Endothelial cell of umbilical vein (primary cell): ENCODE data around the gene NFU1. TPM values are rescaled to one million over a fixed set of nuclear protein-coding genes. Genes with fewer than 3 reads are reported as not detected.

Experiments used
- BruUV-seq: library from RNA; stranded (reverse); fragments of 400-500 nt; replicated peaks from 2 replicates; lab custom pipeline; 2021; lab: Mats Ljungman, UMichigan
- CTCF ChIA-PET: fragments of 300-600, 350-600 bp; sonication (Branson Sonifier 250); formaldehyde crosslinking; loops from one replicate; lab custom pipeline; 2021; ENCODE audit warnings: antibody characterized with exemption, inconsistent platforms; lab: Charles Lee
- POLR2A ChIA-PET: fragments of 300-600, 350-600 bp; sonication (Branson Sonifier 250); formaldehyde crosslinking; loops from one replicate; lab custom pipeline; 2021; ENCODE audit warnings: antibody characterized with exemption, inconsistent platforms; lab: Charles Lee
- DNase-seq: peaks from one replicate; pipeline ENCODE4 v3.0.0-alpha.2; 2011; ENCODE audit warnings: low read depth, low spot score
- FAIRE-seq: peaks from 2 replicates; lab custom pipeline; 2011; peaks lifted over from hg19 to GRCh38; lab: Jason Lieb, UNC
- H2AFZ ChIP-seq: 2 replicates; pipeline ENCODE4 v1.6.0; 2012; ENCODE audit warnings: low read depth, low read length, control low read depth, inconsistent platforms
- H3K27ac ChIP-seq: 2 replicates; pipeline ENCODE4 v1.5.1; 2011; ENCODE audit warnings: low read depth, mild to moderate bottlenecking, control low read depth, low read length, moderate library complexity; ENCODE audit not compliant: insufficient read depth
- H3K27me3 ChIP-seq, 2 experiments: 2 replicates each; pipeline versions ENCODE4 v1.6.0 to v1.6.1; 2011; ENCODE audit warnings: low read length in 2 of 2, mixed read lengths in 1 of 2; ENCODE audit not compliant: control insufficient read depth in 2 of 2, insufficient read depth in 2 of 2
- H3K36me3 ChIP-seq, 2 experiments: 2 replicates in 1 of 2; 3 replicates in 1 of 2; pipeline ENCODE4 v1.5.1; 2011; ENCODE audit warnings: low read length in 2 of 2, mild to moderate bottlenecking in 1 of 2, moderate library complexity in 1 of 2; ENCODE audit not compliant: control insufficient read depth in 2 of 2, insufficient read depth in 2 of 2; ENCODE audit errors: extremely low read depth in 1 of 2
- H3K4me1 ChIP-seq: 3 replicates; pipeline ENCODE4 v1.5.1; 2011; ENCODE audit warnings: mild to moderate bottlenecking, low read length; ENCODE audit not compliant: control insufficient read depth, insufficient read depth; ENCODE audit errors: extremely low read depth
- H3K4me2 ChIP-seq: 2 replicates; pipeline ENCODE4 v1.6.1; 2011; ENCODE audit warnings: low read length, control low read depth, mixed read lengths; ENCODE audit not compliant: insufficient read depth
- H3K4me3 ChIP-seq, 3 experiments: fragments of 200-600 bp in 1 of 3; sonication (generic), shearing (Covaris generic) in 1 of 3; replicated peaks in 1 of 3; 2 replicates each; pipeline ENCODE4 v1.5.1; 2011 to 2016; ENCODE audit warnings: control low read depth in 3 of 3, low read length in 3 of 3, mild to moderate bottlenecking in 2 of 3, inconsistent platforms in 1 of 3, low read depth in 1 of 3, moderate library complexity in 1 of 3; ENCODE audit not compliant: insufficient read depth in 1 of 3
- H3K79me2 ChIP-seq: 2 replicates; pipeline ENCODE4 v1.6.0; 2012; ENCODE audit warnings: low read length, inconsistent platforms; ENCODE audit not compliant: control insufficient read depth, insufficient read depth
- H3K9ac ChIP-seq: replicated peaks from 2 replicates; pipeline ENCODE3; 2011; ENCODE audit warnings: low read length, control low read depth; ENCODE audit not compliant: insufficient read depth; ENCODE audit errors: extremely low read depth
- H3K9me1 ChIP-seq: replicated peaks from 3 replicates; pipeline ENCODE4 v1.6.0; 2011; ENCODE audit warnings: mild to moderate bottlenecking, low read length; ENCODE audit not compliant: control insufficient read depth, insufficient read depth; ENCODE audit errors: extremely low read depth
- H3K9me3 ChIP-seq: replicated peaks from 2 replicates; pipeline ENCODE4 v1.5.1; 2012; ENCODE audit warnings: low read length, inconsistent platforms; ENCODE audit not compliant: control insufficient read depth, insufficient read depth
- H4K20me1 ChIP-seq: replicated peaks from 2 replicates; pipeline ENCODE3; 2011; ENCODE audit warnings: mild to moderate bottlenecking, low read length; ENCODE audit not compliant: control insufficient read depth, insufficient read depth; ENCODE audit errors: extremely low read depth
- EZH2 ChIP-seq: IDR thresholded peaks from 2 replicates; pipeline ENCODE4 v1.6.1; 2012; ENCODE audit warnings: borderline replicate concordance, low read depth, mild to moderate bottlenecking, moderate library complexity, low read length, inconsistent platforms; ENCODE audit not compliant: severe bottlenecking
- FOS ChIP-seq: IDR thresholded peaks from 2 replicates; pipeline ENCODE4 v1.6.1; 2011; ENCODE audit warnings: mild to moderate bottlenecking, low read length, moderate library complexity, borderline replicate concordance; ENCODE audit not compliant: insufficient read depth
- GATA2 ChIP-seq: IDR thresholded peaks from 2 replicates; pipeline ENCODE4 v1.7.0; 2011; ENCODE audit warnings: low read depth, mild to moderate bottlenecking, moderate library complexity, mixed read lengths, low read length; ENCODE audit not compliant: insufficient read length, insufficient read depth
- JUN ChIP-seq: IDR thresholded peaks from 2 replicates; pipeline ENCODE4 v1.6.1; 2011; ENCODE audit warnings: borderline replicate concordance, low read depth; ENCODE audit not compliant: insufficient read length, insufficient read depth
- MYC ChIP-seq: IDR thresholded peaks from one replicate; pipeline ENCODE4 v1.6.1; 2011; ENCODE audit warnings: mild to moderate bottlenecking, low read depth, low read length
- POLR2A ChIP-seq: IDR thresholded peaks from 2 replicates; pipeline ENCODE4 v1.6.1; 2012; ENCODE audit warnings: low read depth, mild to moderate bottlenecking, control low read depth, low read length
- POLR2AphosphoS5 ChIP-seq: IDR thresholded peaks from 2 replicates; pipeline ENCODE4 v1.6.1; 2012; ENCODE audit warnings: low read depth, mild to moderate bottlenecking, control low read depth, low read length, moderate library complexity; ENCODE audit not compliant: insufficient read depth
- dilution Hi-C: fragments of 300-500 bp; cut with MboI; formaldehyde crosslinking; loops from one replicate; pipeline ENCODE4 v1.15.0; 2019; ENCODE audit warnings: low sequenced_read_pairs; ENCODE audit not compliant: extremely low pct_ligation_motif_present
- intact Hi-C: fragments of 100-400 bp; cut with micrococcal nuclease; formaldehyde crosslinking; loops from one replicate; pipeline ENCODE4 v1.10.0; 2022
- polyA plus RNA-seq, 4 experiments: library from polyadenylated mRNA; depleted of rRNA in 3 of 4; stranded (reverse) in 3 of 4; unstranded in 1 of 4; fragments of >200 nt; gene quantifications; 2 replicates each; pipeline versions ENCODE4 v1.2.1 to v1.2.3, GENCODE V29; 2011 to 2012; ENCODE audit warnings: missing spikeins in 1 of 4
- total RNA-seq: library from RNA; stranded (reverse); gene quantifications from 2 replicates; pipeline ENCODE4 v1.2.3, GENCODE V29; 2021
- TF ChIP-seq, protein P1 (sequence below): IDR thresholded peaks from 2 replicates; pipeline ENCODE4 v1.6.1; 2011; ENCODE audit not compliant: insufficient read depth, insufficient read length
- TF ChIP-seq, protein P2 (sequence below), 2 donors: IDR thresholded peaks; 1 replicate in 1 of 2; 2 replicates in 1 of 2; pipeline ENCODE4 v1.5.1; 2011; ENCODE audit warnings: low read length in 2 of 2, mild to moderate bottlenecking in 2 of 2, moderate library complexity in 2 of 2, control low read depth in 1 of 2, inconsistent platforms in 1 of 2, low read depth in 1 of 2; ENCODE audit not compliant: insufficient read depth in 1 of 2; ENCODE audit errors: extremely low read depth in 1 of 2

NFU1 gene
- total and polyA plus RNA-seq, 2 donors (not counting 3 experiments of a cell fraction or from before 2014, with no cell fraction given) = 19.6 to 49.7 TPM

DNA sequence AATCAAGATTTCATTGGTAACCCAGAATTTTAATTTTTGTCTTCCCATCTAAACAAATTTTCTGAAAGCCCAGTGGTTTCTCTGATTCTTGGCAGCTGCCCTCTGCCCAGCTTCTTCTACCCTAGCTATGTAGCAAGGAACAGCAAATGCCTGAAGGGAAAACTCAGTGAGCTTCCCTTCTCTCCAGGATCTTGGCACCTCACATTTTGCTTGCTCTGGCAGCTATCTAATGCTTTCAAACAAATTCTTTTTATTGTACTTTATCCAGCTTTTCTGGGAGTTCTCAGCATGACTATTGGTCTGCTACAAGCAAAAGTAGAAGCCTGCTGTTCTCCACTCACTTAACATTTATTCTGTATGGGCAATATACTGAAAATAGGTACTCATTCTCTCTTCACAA lies 31.9 kb downstream of the NFU1 start:
- Histone ChIP-seq H3K79me2 (no peaks in the 10 kb centered on the region), H3K27me3 (no peaks in the 10 kb centered on the region), H3K27ac (no peak overlapping the region), H3K36me3 (peaks cover 0 to 8% of the 10 kb centered on the region in 2 experiments), H3K9ac (no peak overlapping the region), H4K20me1 (no peaks in the 10 kb centered on the region), H3K4me3 (no peak overlapping the region), H2AFZ (no peak overlapping the region), H3K9me3 (no peaks in the 10 kb centered on the region), H3K9me1 (no peaks in the 10 kb centered on the region), H3K4me2 (no peak overlapping the region), H3K4me1 (no peaks in the 10 kb centered on the region)
- FAIRE-seq (no peak), DNase-seq (no peak)
- no peak for TF ChIP-seq POLR2AphosphoS5
- TF ChIP-seq JUN = no peak
- no TSS peak for BruUV-seq
- dilution Hi-C loops = no loop called here
- CTCF ChIA-PET = no interaction called here
- POLR2A ChIA-PET = no interaction called here
- intact Hi-C loops = no loop called here

DNA sequence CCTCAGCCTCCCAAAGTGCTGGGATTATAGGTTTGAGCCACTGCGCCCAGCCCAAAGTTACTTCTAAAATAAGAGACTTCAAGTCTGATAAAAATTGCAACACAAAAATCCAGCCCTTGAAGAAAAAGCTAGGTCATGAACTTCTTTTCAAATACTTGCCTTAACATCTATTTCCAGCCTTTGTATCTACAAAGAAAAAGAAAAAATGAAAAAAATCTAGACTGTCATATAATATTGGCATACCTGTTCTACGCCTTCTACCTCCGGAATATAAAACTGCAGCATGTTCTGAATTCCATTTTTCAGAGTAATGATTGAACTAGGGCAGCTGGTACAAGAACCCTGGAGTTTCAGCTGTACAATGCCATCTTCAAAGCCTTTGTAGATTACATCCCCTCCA lies 37.1 kb downstream of the NFU1 start:
- Histone ChIP-seq H3K9me1 (no peaks in the 10 kb centered on the region), H4K20me1 (no peaks in the 10 kb centered on the region), H3K36me3 (peaks cover 4 to 6% of the 10 kb centered on the region in 2 experiments), H3K9me3 (no peaks in the 10 kb centered on the region), H3K4me1 (no peaks in the 10 kb centered on the region), H3K4me2 (no peak overlapping the region), H3K27ac (no peak overlapping the region), H2AFZ (no peak overlapping the region), H3K9ac (no peak overlapping the region), H3K79me2 (no peaks in the 10 kb centered on the region), H3K27me3 (no peaks in the 10 kb centered on the region), H3K4me3 (no peak overlapping the region)
- TF ChIP-seq MYC (no peak), POLR2AphosphoS5 (no peak), GATA2 (no peak), JUN (no peak), EZH2 (no peak), FOS (no peak), POLR2A (no peak)
- TF ChIP-seq, protein P1, sequence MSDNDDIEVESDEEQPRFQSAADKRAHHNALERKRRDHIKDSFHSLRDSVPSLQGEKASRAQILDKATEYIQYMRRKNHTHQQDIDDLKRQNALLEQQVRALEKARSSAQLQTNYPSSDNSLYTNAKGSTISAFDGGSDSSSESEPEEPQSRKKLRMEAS = no peak
- TF ChIP-seq, protein P2, sequence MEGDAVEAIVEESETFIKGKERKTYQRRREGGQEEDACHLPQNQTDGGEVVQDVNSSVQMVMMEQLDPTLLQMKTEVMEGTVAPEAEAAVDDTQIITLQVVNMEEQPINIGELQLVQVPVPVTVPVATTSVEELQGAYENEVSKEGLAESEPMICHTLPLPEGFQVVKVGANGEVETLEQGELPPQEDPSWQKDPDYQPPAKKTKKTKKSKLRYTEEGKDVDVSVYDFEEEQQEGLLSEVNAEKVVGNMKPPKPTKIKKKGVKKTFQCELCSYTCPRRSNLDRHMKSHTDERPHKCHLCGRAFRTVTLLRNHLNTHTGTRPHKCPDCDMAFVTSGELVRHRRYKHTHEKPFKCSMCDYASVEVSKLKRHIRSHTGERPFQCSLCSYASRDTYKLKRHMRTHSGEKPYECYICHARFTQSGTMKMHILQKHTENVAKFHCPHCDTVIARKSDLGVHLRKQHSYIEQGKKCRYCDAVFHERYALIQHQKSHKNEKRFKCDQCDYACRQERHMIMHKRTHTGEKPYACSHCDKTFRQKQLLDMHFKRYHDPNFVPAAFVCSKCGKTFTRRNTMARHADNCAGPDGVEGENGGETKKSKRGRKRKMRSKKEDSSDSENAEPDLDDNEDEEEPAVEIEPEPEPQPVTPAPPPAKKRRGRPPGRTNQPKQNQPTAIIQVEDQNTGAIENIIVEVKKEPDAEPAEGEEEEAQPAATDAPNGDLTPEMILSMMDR (IDR thresholded peaks at IDR 0.05; ENCODE audit: extremely low read depth in 1 of 2, insufficient read depth in 1 of 2, low read depth in 1 of 2, low read length in 2 of 2) = no peak
- FAIRE-seq (no peak), DNase-seq (no peak)
- ChIA-PET CTCF (no interaction called here), POLR2A (no interaction called here)
- no TSS peak for BruUV-seq
- intact Hi-C loops (no loop called here), dilution Hi-C loops (no loop called here)
